Measurements from ENCODE around the gene EMC10. TPM values are rescaled to one million over a fixed set of nuclear protein-coding genes. Genes with fewer than 3 reads are reported as not detected.

Gene EMC10
- total RNA-seq, 1 experiment from 2014 or later, result 109 TPM

DNA sequence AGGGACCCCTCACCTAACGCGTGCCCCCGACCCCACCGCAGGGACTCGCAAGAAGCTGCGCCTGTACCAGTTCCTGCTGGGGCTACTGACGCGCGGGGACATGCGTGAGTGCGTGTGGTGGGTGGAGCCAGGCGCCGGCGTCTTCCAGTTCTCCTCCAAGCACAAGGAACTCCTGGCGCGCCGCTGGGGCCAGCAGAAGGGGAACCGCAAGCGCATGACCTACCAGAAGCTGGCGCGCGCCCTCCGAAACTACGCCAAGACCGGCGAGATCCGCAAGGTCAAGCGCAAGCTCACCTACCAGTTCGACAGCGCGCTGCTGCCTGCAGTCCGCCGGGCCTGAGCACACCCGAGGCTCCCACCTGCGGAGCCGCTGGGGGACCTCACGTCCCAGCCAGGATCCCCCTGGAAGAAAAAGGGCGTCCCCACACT, 48.3 kb upstream of the EMC10 start:
- H3K27ac Mint-ChIP-seq, result no peak overlapping the region
- H3K9ac ChIP-seq (ENCODE audit: extremely low read depth, insufficient read length, low read length), result no peak overlapping the region
- no peak overlapping the region for H3K27ac ChIP-seq (ENCODE audit: insufficient read length, low read depth, low read length)
- no peak overlapping the region for H2BK120ac ChIP-seq (ENCODE audit: low read depth, low read length, poor library complexity, severe bottlenecking)
- H3K4me2 ChIP-seq (ENCODE audit: insufficient read depth, insufficient read length, low read length), result no peak overlapping the region
- H3K4me1 ChIP-seq (ENCODE audit: insufficient read depth, low read length), result peaks cover 3% of the 10 kb centered on the region; the same call in 1 of the 2 replicates
- H4K91ac ChIP-seq (ENCODE audit: insufficient read length, low read depth, low read length), result no peak overlapping the region
- H4K5ac ChIP-seq (ENCODE audit: insufficient read length, low read depth, low read length), result no peak overlapping the region
- no peak overlapping the region for H2BK15ac ChIP-seq (ENCODE audit: low read depth, low read length)
- no peaks in the 10 kb centered on the region for H3K9me3 Mint-ChIP-seq
- peaks cover 12% of the 10 kb centered on the region for H3K23me2 ChIP-seq (ENCODE audit: insufficient read length, low read depth, low read length, poor library complexity, severe bottlenecking)
- H4K8ac ChIP-seq (replicated peaks; ENCODE audit: insufficient read length, low read depth, low read length), result no peak overlapping the region
- no peak overlapping the region for H3K4me3 Mint-ChIP-seq
- H3K9me3 ChIP-seq (ENCODE audit: control insufficient read depth, low read depth, low read length), result no peaks in the 10 kb centered on the region
- no peaks in the 10 kb centered on the region for H3K79me1 ChIP-seq (ENCODE audit: insufficient read depth, low read depth, low read length, poor library complexity, severe bottlenecking)
- peaks cover 17 to 21% of the 10 kb centered on the region in 2 experiments for H3K4me1 Mint-ChIP-seq
- H2BK20ac ChIP-seq (ENCODE audit: low read depth, low read length, poor library complexity, severe bottlenecking), result no peak overlapping the region
- peaks cover 3% of the 10 kb centered on the region; the same call in 1 of the 2 replicates for H3K27me3 Mint-ChIP-seq (ENCODE audit: low read depth)
- WGBS (ENCODE audit: extremely low coverage, insufficient read length, low lambda C conversion rate), result no CpG with 5 or more reads among the region's 38 CpGs
- H2AFZ ChIP-seq (ENCODE audit: low read length), result no peak overlapping the region
- H2BK12ac ChIP-seq (ENCODE audit: insufficient read length, low read depth, low read length), result no peak overlapping the region
- H3K4ac ChIP-seq (ENCODE audit: low read depth, low read length), result no peak overlapping the region
- H3K14ac ChIP-seq (ENCODE audit: insufficient read depth, low read length), result no peak overlapping the region
- no peaks in the 10 kb centered on the region for H3K27me3 ChIP-seq (ENCODE audit: insufficient read depth, low read length)
- no peak overlapping the region for H2BK5ac ChIP-seq (ENCODE audit: insufficient read length, low read length)
- H3T11ph ChIP-seq (ENCODE audit: low read length), result no peak overlapping the region
- TF ChIP-seq, protein P1, sequence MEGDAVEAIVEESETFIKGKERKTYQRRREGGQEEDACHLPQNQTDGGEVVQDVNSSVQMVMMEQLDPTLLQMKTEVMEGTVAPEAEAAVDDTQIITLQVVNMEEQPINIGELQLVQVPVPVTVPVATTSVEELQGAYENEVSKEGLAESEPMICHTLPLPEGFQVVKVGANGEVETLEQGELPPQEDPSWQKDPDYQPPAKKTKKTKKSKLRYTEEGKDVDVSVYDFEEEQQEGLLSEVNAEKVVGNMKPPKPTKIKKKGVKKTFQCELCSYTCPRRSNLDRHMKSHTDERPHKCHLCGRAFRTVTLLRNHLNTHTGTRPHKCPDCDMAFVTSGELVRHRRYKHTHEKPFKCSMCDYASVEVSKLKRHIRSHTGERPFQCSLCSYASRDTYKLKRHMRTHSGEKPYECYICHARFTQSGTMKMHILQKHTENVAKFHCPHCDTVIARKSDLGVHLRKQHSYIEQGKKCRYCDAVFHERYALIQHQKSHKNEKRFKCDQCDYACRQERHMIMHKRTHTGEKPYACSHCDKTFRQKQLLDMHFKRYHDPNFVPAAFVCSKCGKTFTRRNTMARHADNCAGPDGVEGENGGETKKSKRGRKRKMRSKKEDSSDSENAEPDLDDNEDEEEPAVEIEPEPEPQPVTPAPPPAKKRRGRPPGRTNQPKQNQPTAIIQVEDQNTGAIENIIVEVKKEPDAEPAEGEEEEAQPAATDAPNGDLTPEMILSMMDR (conservative IDR thresholded peaks at IDR 0.05), result no peak
- H3K56ac ChIP-seq (ENCODE audit: insufficient read length, low read depth, low read length), result no peak overlapping the region
- H3K18ac ChIP-seq (ENCODE audit: insufficient read length, low read depth, low read length), result no peak overlapping the region
- H2AK5ac ChIP-seq (ENCODE audit: insufficient read length, low read length), result no peak overlapping the region
- DNase-seq, result peak; percentile 85
- H3K23ac ChIP-seq (ENCODE audit: insufficient read length, low read depth, low read length), result no peak overlapping the region
- no peaks in the 10 kb centered on the region for H3K79me2 ChIP-seq (ENCODE audit: insufficient read depth, low read length)
- H3K36me3 Mint-ChIP-seq (ENCODE audit: insufficient read depth in 1 of 3, low read depth in 3 of 3), result peaks cover 0 to 10% (median 3%) of the 10 kb centered on the region in 3 experiments; a peak in 5 of 7 replicates
- no peaks in the 10 kb centered on the region for H4K20me1 ChIP-seq (ENCODE audit: control insufficient read depth, insufficient read depth, insufficient read length)
